ENCODE measurements around the gene AAR2.
A peak's percentile ranks its signal among the peaks of the same experiment; 100 is the strongest.

The AAR2 gene

GRCh38 chr20:36262440-36262839, 26.2 kb downstream of the AAR2 start:
- DNase-seq = no peak

- DNase-seq = no peak
These were observed 28.4 kb downstream of the AAR2 start for GRCh38 chr20:36264426-36265246.

- DNase-seq = no peak
These were observed 29.9 kb downstream of the AAR2 start for GRCh38 chr20:36266189-36266588.

- DNase-seq = no peak
These were observed 31.5 kb downstream of the AAR2 start for GRCh38 chr20:36267605-36268381.

- DNase-seq = peak in 1 of 3 experiments; percentile 34
These were observed 32.4 kb downstream of the AAR2 start for GRCh38 chr20:36268440-36269342.

GRCh38 chr20:36269507-36269906, 33.2 kb downstream of the AAR2 start:
- DNase-seq = peak in 1 of 3 experiments; percentile 31

- DNase-seq = no peak
These were observed 34.7 kb downstream of the AAR2 start for GRCh38 chr20:36270744-36271638.

- DNase-seq = no peak
These were observed 35.6 kb downstream of the AAR2 start for GRCh38 chr20:36271639-36272546.

- DNase-seq = no peak
These were observed 36.4 kb downstream of the AAR2 start for GRCh38 chr20:36272547-36273220.

GRCh38 chr20:36273414-36274180, 37.3 kb downstream of the AAR2 start:
- peak in 1 of 3 experiments; percentile 23 for DNase-seq

- peak in 1 of 3 experiments; percentile 46 for DNase-seq
These were observed 38.0 kb downstream of the AAR2 start for GRCh38 chr20:36274181-36274841.

GRCh38 chr20:36275011-36275410, 38.7 kb downstream of the AAR2 start:
- DNase-seq = no peak

- no peak for DNase-seq
These were observed 39.3 kb downstream of the AAR2 start for GRCh38 chr20:36275441-36276189.

- no peak for DNase-seq
These were observed 41.3 kb downstream of the AAR2 start for GRCh38 chr20:36277546-36277945.

- no peak for DNase-seq
These were observed 43.1 kb downstream of the AAR2 start for GRCh38 chr20:36279362-36279761.

GRCh38 chr20:36279776-36280175, 43.5 kb downstream of the AAR2 start:
- no peak for DNase-seq

GRCh38 chr20:36281785-36282380, 45.6 kb downstream of the AAR2 start:
- DNase-seq = no peak

GRCh38 chr20:36284751-36285150, 48.5 kb downstream of the AAR2 start:
- no peak for DNase-seq

Measured in NCI-H1417 (cell line).